HepG2 (cell line): ENCODE measurements around the gene CDC27. TPM values are rescaled to one million over a fixed set of nuclear protein-coding genes. Genes with fewer than 3 reads are reported as not detected.

ENCODE experiments used
- BORCS8-MEF2B ChIP-seq: sonication (generic); formaldehyde crosslinking; IDR thresholded peaks from 2 replicates; pipeline ENCODE4 v1.8.0; 2022; ENCODE audit warnings: mild to moderate bottlenecking, missing genetic modification reagents
- CBX1 ChIP-seq: IDR thresholded peaks from one replicate; pipeline ENCODE4 v1.6.1; 2016; ENCODE audit warnings: antibody characterized with exemption, low read depth
- CC2D1A ChIP-seq: sonication (generic); formaldehyde crosslinking; IDR thresholded peaks from 2 replicates; pipeline ENCODE4 v1.8.1; 2023; ENCODE audit warnings: mild to moderate bottlenecking, missing genetic modification reagents
- EEA1 ChIP-seq: sonication (generic); formaldehyde crosslinking; IDR thresholded peaks from 2 replicates; pipeline ENCODE4 v1.5.1; 2020; ENCODE audit warnings: mild to moderate bottlenecking, missing genetic modification reagents, borderline replicate concordance
- GATAD2A ChIP-seq: IDR thresholded peaks from 2 replicates; pipeline ENCODE4 v1.6.1; 2016
- HDAC2 ChIP-seq: sonication (generic); formaldehyde crosslinking; IDR thresholded peaks from 2 replicates; pipeline ENCODE4 v1.4.0; 2020; ENCODE audit warnings: missing genetic modification reagents
- HHEX ChIP-seq: IDR thresholded peaks from 2 replicates; pipeline ENCODE4 v1.6.1; 2016; ENCODE audit warnings: control low read depth
- JARID2 ChIP-seq: sonication (generic); formaldehyde crosslinking; IDR thresholded peaks from 2 replicates; pipeline ENCODE4 v1.8.1; 2023; ENCODE audit warnings: missing genetic modification reagents, inconsistent platforms; ENCODE audit not compliant: insufficient replicate concordance
- KDM6A ChIP-seq: IDR thresholded peaks from 2 replicates; pipeline ENCODE4 v1.6.1; 2016; ENCODE audit warnings: low read depth
- MTF1 ChIP-seq: sonication (generic); formaldehyde crosslinking; IDR thresholded peaks from 2 replicates; pipeline ENCODE4 v1.5.0; 2020; ENCODE audit warnings: missing genetic modification reagents
- MYPOP ChIP-seq: sonication (generic); formaldehyde crosslinking; IDR thresholded peaks from 2 replicates; pipeline ENCODE4 v1.8.1; 2023; ENCODE audit warnings: mild to moderate bottlenecking, moderate library complexity, missing genetic modification reagents
- RFX5 ChIP-seq: IDR thresholded peaks from 2 replicates; pipeline ENCODE4 v1.6.1; 2011; ENCODE audit warnings: low read depth, low read length, improper control_type of control experiment
- RNF219 ChIP-seq: sonication (generic); formaldehyde crosslinking; IDR thresholded peaks from 2 replicates; pipeline ENCODE4 v1.5.0; 2020; ENCODE audit warnings: mild to moderate bottlenecking, missing genetic modification reagents
- SIX1 ChIP-seq: sonication (generic); formaldehyde crosslinking; IDR thresholded peaks from 2 replicates; pipeline ENCODE4 v1.4.0; 2020; ENCODE audit warnings: missing genetic modification reagents, borderline replicate concordance
- SIX4 ChIP-seq: sonication (generic); formaldehyde crosslinking; IDR thresholded peaks from 2 replicates; pipeline ENCODE4 v1.4.0; 2020; ENCODE audit warnings: missing genetic modification reagents
- SNAI1 ChIP-seq: sonication (generic); formaldehyde crosslinking; IDR thresholded peaks from 2 replicates; pipeline ENCODE4 v1.5.0; 2020; ENCODE audit warnings: mild to moderate bottlenecking, missing genetic modification reagents, borderline replicate concordance
- SOX6 ChIP-seq, 2 experiments: fragments of 450-650 bp in 1 of 2; sonication (generic) in 1 of 2; formaldehyde crosslinking in 1 of 2; IDR thresholded peaks; 2 replicates each; pipeline versions ENCODE4 v1.4.0 to v1.6.1; 2017 to 2020; ENCODE audit warnings: antibody characterized with exemption in 1 of 2, mild to moderate bottlenecking in 1 of 2, missing genetic modification reagents in 1 of 2
- TRAFD1 ChIP-seq: sonication (generic); formaldehyde crosslinking; IDR thresholded peaks from 2 replicates; pipeline ENCODE4 v1.5.1; 2020; ENCODE audit warnings: missing genetic modification reagents, mild to moderate bottlenecking, borderline replicate concordance
- YEATS2 ChIP-seq: sonication (generic); formaldehyde crosslinking; IDR thresholded peaks from 2 replicates; pipeline ENCODE4 v1.4.0; 2020; ENCODE audit warnings: missing genetic modification reagents, borderline replicate concordance
- ZNF143 ChIP-seq: sonication (generic); formaldehyde crosslinking; IDR thresholded peaks from 2 replicates; pipeline ENCODE4 v1.4.0; 2020; ENCODE audit warnings: missing genetic modification reagents
- ZNF331 ChIP-seq: sonication (generic); formaldehyde crosslinking; IDR thresholded peaks from 2 replicates; pipeline ENCODE4 v1.4.0; 2020; ENCODE audit warnings: missing genetic modification reagents
- ZNF367 ChIP-seq: sonication (generic); formaldehyde crosslinking; IDR thresholded peaks from 2 replicates; pipeline ENCODE4 v1.4.0; 2020; ENCODE audit warnings: missing genetic modification reagents, borderline replicate concordance
- ZNF441 ChIP-seq: sonication (generic); formaldehyde crosslinking; IDR thresholded peaks from 2 replicates; pipeline ENCODE4 v1.7.0; 2021; ENCODE audit warnings: missing genetic modification reagents, borderline replicate concordance
- ZNF598 ChIP-seq: sonication (generic); formaldehyde crosslinking; IDR thresholded peaks from 2 replicates; pipeline ENCODE4 v1.5.1; 2020; ENCODE audit warnings: mild to moderate bottlenecking, missing genetic modification reagents, borderline replicate concordance
- polyA plus RNA-seq, 8 experiments: library from polyadenylated mRNA; depleted of rRNA in 3 of 8; stranded (reverse) in 7 of 8; unstranded in 1 of 8; fragments of >200 nt; fragmentation: Illumina TruSeq in 4 of 8; extraction: Trizol in 4 of 8; gene quantifications; 2 replicates each; pipeline versions ENCODE4 v1.2.1 to v1.2.3, GENCODE V29; 2011 to 2016; ENCODE audit warnings: low read depth in 4 of 8, missing spikeins in 1 of 8, mixed read lengths in 1 of 8; ENCODE audit not compliant: insufficient read depth in 1 of 8
- total RNA-seq, 5 experiments: library from RNA; depleted of rRNA; stranded (reverse); fragments of >200 nt; fragmentation: Illumina TruSeq; extraction: Trizol; gene quantifications; 2 replicates each; pipeline ENCODE4 v1.2.3, GENCODE V29; 2016; ENCODE audit warnings: low read depth in 1 of 5

CDC27 gene
- total and polyA plus RNA-seq, 2 of the 13 experiments (the other 11 are each of a cell fraction or from before 2014, with no cell fraction given): 80.7 to 102 TPM

GRCh38 chr17:47188876-47189731 lies at the start of gene CDC27 (continued):
- peak; percentile 52; the same call in 1 of the 2 replicates for TF ChIP-seq MYPOP (CRISPR knock-in tag)
- peak; percentile 51; the same call in 1 of the 2 replicates for TF ChIP-seq TRAFD1 (CRISPR knock-in tag)
- 0 out of 2 replicates have a peak, but pooled peaks have one; percentile 12 for TF ChIP-seq RFX5
- TF ChIP-seq BORCS8-MEF2B: peak; percentile 95
- peak; percentile 29 for TF ChIP-seq GATAD2A (CRISPR knock-in tag)
- TF ChIP-seq RNF219 (CRISPR knock-in tag): no peak; the same call in 1 of the 2 replicates
- peak; percentile 94 for TF ChIP-seq ZNF598
- TF ChIP-seq HHEX (CRISPR knock-in tag): 0 out of 2 replicates have a peak, but pooled peaks have one; percentile 18
- TF ChIP-seq CC2D1A (CRISPR knock-in tag): no peak
- peak; percentile 99 for TF ChIP-seq SNAI1 (CRISPR knock-in tag)
- TF ChIP-seq MTF1 (CRISPR knock-in tag): peak; percentile 46; the same call in 1 of the 2 replicates
- TF ChIP-seq SIX4 (CRISPR knock-in tag): no peak; the same call in 1 of the 2 replicates
- TF ChIP-seq ZNF331: peak; percentile 59; the same call in 1 of the 2 replicates
- TF ChIP-seq HDAC2 (CRISPR knock-in tag): peak; percentile 46; the same call in 1 of the 2 replicates
- TF ChIP-seq SOX6 (IDR thresholded peaks at IDR 0.05): no peak
- TF ChIP-seq SOX6 (CRISPR knock-in tag; IDR thresholded peaks at IDR 0.05): peak; percentile 86
- peak; percentile 38; the same call in 1 of the 2 replicates for TF ChIP-seq KDM6A (CRISPR knock-in tag)
- peak; percentile 99 for TF ChIP-seq YEATS2
- TF ChIP-seq ZNF143: peak; percentile 51; the same call in 1 of the 2 replicates
- TF ChIP-seq ZNF367 (CRISPR knock-in tag): no peak; the same call in 1 of the 2 replicates
- TF ChIP-seq EEA1 (CRISPR knock-in tag): peak; percentile 98; the same call in 1 of the 2 replicates
- peak; percentile 67 for TF ChIP-seq CBX1
- peak; percentile 54 for TF ChIP-seq SIX1
- peak; percentile 94 for TF ChIP-seq JARID2 (CRISPR knock-in tag)
- peak; percentile 94 for TF ChIP-seq ZNF441 (CRISPR knock-in tag)
